Activated naive CD4-positive, alpha-beta T cell (primary cell): ENCODE measurements around the gene PIEZO2.
"Not testable (repeated sequence)": the region's sequence is repeated elsewhere in the genome, so short reads cannot be mapped to it uniquely, and the experiment has no call there.

Experiments used
- DNase-seq, 4 experiments: peaks; one replicate each; lab custom pipeline; 2025; lab: John Stamatoyannopoulos, UW

The PIEZO2 gene

DNA sequence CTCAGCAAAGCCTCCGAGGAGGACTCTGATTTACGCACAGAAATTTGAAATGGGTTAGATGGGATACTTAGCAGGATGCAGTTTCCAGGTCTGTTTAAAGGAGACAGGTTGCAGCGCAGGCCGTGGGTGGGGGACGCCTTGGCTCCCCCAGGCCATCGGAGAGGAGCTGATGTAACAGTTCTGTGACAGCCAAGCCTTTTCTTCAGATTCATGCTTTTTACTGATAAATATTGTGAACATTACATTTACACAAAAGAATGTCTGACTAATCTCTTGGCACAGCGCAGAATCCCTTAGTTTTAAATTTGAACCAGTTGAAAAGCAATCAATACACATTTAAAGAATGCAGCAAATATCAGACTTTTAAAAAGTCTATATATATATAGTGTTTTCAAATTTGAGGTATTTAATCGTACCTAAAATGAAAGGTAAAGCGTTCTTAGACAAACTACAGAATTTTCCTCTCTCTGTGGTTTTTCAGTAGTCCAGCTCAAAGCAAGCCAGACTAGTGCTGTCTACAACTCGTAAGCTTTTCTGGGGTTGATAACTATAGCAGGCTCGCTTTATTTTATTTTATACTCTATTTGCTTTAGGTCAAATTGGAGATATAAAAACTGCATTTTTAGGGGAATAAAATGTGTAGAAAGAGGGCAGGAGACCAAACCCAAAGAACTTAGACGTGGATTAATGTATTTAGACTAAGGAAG lies 221.9 kb downstream of the PIEZO2 start:
- DNase-seq = no peak

DNA sequence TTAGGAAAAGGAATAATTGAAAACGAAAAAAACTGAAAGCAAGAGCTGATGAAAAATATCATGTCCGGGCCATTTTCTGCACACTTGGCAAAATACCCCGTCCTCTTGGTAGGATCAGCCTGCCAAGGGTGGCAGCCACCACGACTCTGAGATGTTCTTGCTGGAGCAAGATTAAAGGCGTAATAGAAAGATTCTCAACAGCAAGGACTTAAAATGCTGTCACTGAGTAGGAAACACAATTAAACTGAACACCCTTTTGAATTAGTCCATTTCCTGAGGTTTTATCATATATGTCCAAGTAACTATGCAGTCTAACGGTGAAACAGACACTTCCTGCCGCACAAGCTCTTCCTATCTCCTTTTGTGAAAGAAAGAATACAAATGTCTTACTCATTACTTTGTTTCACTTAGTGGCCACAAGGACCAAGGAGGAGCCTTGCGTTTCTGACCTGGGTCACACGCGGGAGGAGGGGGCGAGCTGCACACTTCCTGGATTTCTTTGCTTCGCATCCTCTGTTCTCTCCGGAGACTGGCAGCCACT lies 222.7 kb downstream of the PIEZO2 start:
- DNase-seq = no peak

DNA sequence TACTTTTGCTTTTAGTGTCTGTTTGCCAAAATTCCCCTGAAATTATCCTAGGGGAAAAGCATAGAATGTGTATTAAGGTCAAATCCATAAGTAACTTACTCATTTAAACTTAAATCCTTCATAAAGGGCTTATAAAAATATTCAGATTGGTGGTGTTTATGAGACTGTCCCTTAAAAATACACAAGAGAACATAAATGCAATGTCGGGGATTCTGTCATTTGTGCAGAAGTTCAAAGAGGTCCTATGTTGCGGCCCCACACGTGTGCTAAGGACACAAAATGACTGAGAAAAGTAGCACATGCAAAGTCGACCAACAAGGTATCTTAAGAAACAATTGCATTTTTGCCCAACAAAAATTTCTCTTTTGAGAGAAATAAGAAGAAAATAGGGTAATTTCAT lies 225.1 kb downstream of the PIEZO2 start:
- DNase-seq = no peak

DNA sequence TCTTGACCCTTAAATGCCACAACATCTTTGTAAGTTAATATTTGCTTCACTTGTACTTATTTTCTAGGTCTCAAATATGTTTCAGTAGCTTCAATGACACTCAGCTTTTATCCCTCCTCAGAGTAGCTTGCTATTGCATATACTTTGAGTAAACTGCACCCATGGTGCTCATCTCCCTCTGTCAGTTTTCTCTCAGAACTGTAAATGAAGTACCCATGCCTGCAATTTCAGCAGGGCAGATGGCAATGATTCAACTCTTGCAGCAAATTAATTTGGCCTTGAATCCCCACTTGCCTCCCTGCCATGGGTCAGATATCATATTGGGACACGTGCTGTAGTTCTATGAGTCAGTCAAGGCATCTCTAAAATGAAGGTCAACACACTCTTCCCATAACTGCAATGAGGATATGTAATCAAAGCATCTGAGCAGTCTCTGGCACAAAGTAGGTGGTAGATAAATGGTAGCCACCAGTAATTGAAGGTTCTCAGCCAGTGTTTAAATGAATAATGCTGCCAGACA lies 225.8 kb downstream of the PIEZO2 start:
- DNase-seq = no peak

DNA sequence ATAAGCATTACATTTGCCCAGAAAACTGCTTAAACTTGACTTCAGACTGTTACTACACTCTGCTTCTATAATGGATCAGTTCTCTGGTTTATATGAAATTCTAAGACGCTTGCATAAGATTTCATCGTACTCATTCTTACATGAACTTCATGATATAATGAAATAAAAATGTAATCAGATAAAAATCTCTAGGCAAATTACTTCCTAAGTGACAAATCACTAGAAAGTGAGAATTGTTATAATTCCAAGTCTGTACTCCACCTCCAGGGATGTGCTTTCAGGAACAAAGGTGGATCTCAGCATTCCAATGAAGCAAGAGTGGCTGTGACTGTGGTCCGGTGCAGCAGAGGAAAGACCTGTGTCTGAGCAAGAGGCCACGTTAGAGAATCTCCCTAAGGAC lies 226.2 kb downstream of the PIEZO2 start:
- no peak for DNase-seq

DNA sequence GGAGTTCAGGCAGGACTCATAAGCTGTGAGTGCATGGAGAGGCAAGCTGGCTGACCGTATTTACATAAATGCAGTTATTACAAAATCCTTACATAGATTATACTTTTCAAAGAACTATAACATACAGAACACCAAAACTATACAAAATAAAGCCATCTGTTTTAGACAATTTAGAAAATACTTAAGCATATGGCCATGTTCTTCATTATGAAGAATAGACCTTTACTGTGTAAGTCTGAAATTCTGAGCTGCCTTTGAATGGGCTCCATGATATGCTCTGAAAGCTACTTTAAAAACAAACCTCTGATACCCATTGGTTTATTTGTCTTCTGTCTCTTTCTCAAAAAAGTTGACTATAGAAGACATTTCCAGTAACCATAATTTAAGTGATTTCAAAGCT lies 226.7 kb downstream of the PIEZO2 start:
- not testable (repeated sequence) for DNase-seq

DNA sequence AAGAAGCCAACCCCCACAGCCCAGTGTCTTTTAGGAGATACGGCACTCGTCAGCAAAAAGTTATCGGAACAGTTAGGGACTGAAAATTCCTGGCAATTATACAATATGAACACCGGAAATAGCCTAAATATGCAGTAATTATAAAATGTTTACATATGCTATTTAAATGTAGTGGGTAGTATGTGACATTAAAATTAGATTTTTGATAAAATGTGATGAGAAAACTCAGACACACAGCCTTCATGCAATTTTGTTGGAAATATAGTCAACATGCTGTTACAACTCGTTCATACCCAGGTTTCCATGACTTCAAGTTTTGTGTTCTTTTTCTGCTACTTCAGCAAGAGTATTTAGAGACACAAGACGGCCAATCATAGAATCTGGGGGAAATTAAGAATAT lies 229.1 kb downstream of the PIEZO2 start:
- DNase-seq = not testable (repeated sequence)

DNA sequence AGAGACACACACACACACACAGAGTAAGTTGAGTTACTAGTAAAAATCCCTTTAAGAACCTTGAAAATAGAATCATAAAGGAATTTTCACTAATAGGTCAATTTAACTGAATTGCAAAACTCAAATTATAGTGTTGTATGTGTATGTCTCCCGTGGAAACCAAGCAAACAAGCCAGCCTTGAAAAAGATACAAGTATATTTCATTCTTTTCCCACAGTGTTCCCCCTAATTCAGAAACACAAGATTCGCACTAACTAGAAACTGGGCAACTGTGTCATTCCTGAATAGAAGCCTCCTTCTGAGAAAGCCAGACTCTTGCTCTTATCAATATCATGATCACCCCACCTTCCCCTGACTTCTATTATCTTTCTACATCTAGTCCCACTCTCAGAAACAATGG lies 229.5 kb downstream of the PIEZO2 start:
- DNase-seq = no peak

DNA sequence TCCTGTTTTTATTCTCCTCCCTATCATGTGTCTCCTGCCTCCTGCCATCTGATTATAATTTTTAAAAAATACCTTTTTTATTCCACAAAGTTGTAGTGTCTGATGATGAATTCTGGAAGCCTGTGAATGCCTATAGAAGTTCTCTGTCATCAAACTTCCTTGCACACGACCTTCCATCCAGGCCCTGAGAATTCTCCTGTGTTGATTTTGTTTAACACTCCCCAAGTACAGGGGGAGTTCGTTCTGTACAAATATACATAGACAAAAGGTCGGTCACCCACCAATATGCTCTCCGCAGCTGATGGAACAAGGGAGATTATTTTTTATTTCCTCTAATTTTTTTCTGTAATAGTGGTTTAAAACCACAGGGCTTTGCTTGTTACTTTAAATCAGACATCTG lies 232.5 kb downstream of the PIEZO2 start:
- no peak for DNase-seq

DNA sequence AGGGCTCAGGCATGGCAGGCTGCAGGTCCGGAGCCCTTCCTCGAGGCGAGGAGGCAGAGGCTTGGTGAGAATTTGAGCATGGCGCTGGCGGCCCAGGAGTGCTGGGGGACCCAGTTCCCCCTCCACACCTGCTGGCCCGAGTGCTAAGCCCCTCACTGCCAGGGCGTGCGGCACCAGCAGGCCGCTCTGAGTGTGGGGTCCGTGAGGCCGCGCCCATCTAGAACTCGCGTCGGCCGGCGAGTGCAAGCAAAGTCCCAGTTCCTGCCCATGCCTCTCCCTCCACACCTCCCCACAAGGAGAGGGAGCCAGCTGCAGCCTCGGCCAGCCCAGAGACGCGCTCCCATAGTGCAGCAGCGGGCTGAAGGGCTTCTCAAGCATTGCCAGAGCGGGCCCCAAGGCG lies 233.0 kb downstream of the PIEZO2 start:
- DNase-seq = no peak

DNA sequence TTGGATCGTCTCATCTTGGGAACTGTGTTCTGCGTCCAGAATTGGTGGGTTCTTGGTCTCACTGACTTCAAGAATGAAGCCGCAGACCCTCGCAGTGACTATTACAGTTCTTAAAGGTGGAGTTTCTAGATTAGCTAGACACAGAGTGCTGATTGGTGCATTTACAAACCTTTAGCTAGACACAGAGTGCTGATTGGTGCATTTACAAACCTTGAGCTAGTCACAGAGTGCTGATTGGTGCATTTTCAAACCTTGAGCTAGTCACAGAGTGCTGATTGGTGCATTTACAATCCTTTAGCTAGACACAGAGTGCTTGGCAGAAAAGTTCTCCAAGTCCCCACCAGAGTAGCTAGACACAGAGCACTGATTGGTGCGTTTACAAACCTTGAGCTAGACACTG lies 233.6 kb downstream of the PIEZO2 start:
- DNase-seq = not testable (repeated sequence)

DNA sequence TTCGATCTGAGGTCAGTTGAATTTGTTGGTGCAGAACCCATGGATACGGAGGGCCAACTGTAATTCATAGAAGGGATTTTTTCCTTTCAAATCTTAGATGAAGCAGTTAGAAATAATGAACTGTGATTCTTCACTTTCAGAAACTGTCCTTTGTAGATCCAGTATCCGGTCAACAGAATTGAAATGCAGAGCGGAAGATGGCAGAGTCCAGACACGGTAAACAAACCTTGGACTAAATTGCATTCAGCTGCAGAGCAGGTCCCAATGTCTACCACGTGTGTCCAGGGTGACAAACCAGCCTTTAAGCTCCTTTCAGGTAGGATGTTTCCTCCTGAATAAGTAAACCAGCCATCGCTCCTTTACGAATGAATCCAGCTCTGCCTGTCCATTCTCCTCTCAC lies 234.8 kb downstream of the PIEZO2 start:
- not testable (repeated sequence) for DNase-seq

DNA sequence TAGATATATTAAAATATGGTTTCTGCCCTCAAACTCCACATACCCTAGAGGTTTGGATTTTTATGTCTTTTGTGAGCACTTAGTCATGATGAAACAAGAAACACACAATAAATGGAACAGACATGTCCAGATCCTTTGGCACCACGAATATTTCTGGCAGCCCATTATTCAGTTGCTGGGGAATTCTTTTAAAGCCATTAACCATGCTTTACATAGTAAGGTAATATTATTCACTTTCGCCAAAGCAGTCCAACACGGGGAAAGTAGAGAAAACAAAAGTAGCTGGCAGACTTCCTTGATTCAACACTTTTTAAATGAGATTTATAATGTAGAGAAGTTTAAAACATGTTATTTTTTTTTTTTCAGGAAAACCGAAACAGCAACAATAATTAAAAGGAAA lies 235.4 kb downstream of the PIEZO2 start:
- no peak for DNase-seq

DNA sequence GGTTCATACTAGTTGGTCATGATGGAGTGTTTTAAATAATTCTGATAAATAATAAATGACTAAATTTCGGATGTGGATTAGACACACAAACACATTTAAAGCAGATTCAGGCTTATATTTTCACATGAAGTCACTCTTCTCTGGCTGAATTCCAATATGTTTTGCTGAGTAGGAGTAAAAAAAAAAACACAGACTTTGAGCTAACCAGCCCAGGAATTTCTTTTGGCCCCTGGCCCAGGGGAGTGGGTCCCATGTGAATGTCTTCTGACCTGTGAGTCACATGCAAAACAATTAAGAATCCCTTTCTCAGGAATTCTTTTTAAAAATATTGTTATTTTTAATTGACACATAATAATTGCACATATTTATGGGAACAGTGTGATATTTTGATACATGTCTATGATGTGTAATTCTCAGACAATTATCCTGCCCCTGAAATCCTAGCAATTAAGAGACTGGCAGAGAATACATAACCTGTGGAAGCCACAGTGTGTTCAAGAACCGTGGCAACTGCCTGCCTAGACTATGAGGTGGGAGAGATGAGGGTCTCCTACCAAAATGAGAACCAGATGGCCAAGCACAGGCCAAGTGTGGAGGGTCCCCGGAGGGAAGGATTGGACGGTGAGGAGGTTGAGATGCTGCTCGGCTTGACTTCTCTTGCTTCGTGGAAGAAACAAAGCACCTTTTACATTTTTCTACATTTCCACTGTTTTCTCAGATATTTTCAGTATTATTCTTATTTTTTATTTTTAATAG lies 236.4 kb downstream of the PIEZO2 start:
- DNase-seq = no peak

DNA sequence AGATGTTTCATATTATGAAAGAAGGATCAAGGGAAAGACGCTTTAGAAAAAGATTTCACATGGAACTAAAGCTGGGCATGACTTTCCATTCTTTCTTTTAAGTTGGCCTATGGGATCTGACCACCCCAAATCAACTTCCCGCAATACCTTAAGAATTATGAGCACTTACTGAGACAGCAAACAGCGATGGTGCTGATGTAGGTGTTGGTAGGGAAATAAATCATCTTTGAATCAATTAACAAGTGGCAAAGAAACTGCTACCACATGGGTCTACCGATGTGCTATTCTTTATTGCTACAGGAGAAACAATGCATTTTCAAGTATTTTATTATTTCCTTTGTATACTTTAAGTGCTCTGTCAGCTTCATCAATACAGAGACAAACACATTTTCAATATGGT lies 239.6 kb downstream of the PIEZO2 start:
- DNase-seq = no peak

DNA sequence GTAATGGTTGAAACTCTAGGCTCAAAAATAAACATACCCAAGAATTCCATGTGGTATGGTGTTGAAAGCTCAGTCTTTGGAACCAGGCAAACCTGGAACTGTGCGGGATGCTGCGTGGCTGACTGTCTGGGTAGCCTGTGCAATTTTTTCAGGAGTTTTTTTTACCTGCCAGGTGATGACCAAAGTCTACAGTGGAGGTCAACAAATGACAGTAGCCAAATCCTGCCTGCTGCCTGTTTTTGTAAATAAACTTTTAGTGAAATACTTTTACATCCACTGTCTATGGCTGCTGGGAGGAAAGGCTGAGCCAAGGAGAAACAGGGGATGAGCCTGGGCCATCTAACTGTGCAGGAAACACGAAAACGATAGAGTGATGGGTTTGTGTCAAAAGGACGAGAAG lies 240.6 kb downstream of the PIEZO2 start:
- no peak for DNase-seq

DNA sequence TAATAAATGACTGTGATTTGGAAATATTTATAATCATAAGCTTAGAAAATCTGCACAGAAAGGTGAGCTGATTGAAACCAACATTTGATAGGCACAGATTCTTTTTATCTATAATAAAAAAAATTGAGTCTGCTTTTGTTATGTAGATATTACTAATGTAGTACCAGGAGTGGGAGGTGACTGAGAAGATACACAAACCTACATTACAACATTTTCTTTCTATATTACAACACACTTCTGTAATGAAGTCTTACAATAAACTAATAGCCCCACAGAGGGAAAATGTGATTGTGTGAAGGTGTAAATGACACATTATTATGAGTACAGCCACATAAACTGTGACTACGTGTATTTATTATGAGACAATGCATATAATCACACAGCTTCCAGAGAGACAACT lies 241.6 kb downstream of the PIEZO2 start:
- DNase-seq = no peak

DNA sequence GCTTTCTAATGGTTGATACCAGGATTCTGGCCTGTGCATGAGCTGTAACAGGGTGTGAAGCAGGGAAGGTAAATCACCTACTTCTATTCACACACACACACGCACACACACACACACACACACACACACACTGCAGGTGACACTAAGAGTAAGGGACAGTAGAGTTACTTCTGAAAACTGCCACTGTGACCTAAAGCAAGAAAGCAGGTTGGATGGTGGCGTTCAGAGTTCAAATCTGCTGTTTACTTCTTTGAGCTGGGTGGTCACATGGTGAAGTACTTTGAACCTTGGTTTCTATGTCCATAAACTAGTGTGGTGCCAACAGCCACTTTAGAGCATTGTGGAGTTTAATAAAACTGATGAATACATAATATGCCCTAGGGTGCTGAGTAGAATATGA lies 248.0 kb downstream of the PIEZO2 start:
- no peak for DNase-seq

DNA sequence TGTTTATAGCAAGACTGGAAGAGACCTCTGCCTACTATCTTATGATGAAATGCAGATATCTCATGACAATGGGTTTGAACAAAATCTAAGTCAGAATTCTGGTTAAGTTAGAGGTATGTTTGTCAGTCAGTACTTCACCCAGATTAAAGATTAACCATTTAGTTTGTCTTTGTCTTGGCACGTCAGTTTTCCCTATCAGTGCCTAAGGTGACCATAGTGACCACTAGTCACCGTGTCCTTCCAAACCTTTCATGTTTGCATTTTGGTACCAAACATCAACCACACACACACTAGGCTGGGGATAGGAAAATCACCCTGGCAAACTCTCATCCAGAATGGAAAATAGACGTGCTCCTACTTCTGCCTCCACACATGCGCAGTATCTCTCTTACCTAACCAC lies 248.9 kb downstream of the PIEZO2 start:
- no peak for DNase-seq

DNA sequence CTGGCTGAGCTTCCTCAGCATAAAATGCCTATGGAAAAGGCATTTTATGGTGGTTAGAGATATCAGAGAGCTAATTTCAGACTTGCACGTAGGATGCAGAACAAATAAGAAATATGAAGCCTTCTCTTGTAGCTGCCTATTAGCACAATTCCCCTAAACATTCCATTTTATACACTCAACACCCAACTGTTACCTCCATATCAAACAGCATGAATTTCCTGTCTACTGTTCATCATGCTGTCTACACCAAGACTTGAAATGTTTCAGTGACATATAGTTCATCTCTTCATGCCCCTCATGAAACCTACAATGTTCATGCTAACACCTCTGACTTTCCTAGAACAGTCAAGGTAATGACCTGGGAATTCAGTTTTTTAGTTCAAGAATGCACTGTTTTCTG lies 249.9 kb downstream of the PIEZO2 start:
- DNase-seq = no peak

DNA sequence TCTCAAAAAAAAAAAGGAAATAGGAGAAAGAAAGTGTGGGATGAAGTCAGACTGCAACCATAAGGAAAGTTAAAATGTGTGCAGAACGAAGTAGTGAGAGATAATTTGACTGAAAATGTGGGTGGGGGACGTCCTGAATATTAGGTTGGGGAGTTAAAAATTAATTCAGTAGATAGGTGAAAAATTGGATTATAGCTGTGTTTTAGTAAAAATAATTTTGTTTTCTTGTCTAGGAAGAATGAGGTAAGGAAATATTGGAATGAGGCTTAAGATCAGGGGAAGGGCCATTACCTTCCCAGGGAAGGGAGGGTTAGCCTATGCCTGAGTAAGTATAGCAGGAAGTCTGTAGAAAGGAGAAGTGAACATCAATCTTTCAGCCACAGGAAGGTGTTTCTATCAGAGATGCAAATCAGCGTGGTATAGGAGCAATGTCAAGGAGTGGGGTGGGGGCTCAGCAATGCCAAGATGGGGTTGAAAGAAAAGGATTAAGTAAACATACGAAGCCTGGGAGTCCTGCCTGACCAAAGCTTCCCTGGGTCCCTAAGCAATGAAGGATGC lies 250.9 kb downstream of the PIEZO2 start:
- DNase-seq = no peak

DNA sequence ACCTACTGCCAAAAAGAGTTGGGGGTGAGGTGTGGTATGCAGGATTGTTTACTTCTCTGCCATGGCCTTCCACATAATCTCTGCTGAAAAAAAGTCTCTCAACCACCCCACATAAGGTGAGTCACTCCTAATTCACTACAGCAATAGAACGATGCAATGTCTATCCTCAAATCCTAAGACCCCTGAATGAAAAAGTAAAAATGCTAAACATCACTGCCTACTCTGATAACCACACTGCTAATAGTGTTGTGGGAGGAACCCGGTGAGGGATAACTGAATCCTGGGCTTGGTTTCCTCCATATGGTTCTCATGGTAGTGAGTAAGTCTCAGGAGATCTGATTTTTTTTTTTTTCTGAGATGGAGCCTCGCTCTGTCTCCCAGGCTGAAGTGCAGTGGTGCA lies 252.5 kb downstream of the PIEZO2 start:
- no peak for DNase-seq

DNA sequence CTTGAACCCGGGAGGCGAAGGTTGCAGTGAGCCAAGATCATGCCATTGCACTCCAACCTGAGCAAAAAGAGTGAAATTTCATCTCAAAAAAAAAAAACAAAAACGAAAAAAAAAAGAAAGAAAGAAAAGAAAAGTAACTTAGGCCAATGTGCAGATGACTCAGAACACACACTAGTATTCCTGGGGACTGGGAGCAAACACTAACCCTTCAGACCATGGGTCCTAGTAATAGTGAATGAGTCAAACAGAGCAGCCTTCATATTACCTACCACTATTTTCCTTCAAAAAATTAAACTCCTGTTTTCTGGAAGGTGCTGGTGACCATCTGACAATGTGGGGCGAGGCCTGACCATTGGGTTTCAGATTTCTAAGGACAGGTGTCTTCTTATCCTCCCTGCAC lies 253.4 kb downstream of the PIEZO2 start:
- DNase-seq = no peak
